Neuron (in vitro differentiated cells): ENCODE results near the gene PRSS50.

Source experiments
- H2AFZ ChIP-seq: one replicate; pipeline ENCODE4 v1.6.1; 2013; ENCODE audit warnings: low read depth, mild to moderate bottlenecking, inconsistent platforms, low read length, moderate library complexity
- H3K27me3 ChIP-seq: one replicate; pipeline ENCODE4 v1.6.1; 2013; ENCODE audit warnings: low read length; ENCODE audit not compliant: insufficient read depth
- H3K36me3 ChIP-seq: one replicate; pipeline ENCODE4 v1.6.1; 2013; ENCODE audit warnings: low read length; ENCODE audit not compliant: insufficient read depth
- H3K4me1 ChIP-seq: one replicate; pipeline ENCODE4 v1.6.1; 2013; ENCODE audit warnings: low read length; ENCODE audit not compliant: insufficient read depth
- H3K4me3 ChIP-seq: 2 replicates; pipeline ENCODE4 v1.5.1; 2013; ENCODE audit warnings: mild to moderate bottlenecking, low read length, moderate library complexity
- H3K9me3 ChIP-seq: one replicate; pipeline ENCODE4 v1.6.1; 2013; ENCODE audit warnings: low read length

The PRSS50 gene

GRCh38 chr3:46664188-46664970 is 53.3 kb downstream of the PRSS50 start:
- Histone ChIP-seq H2AFZ (no peak overlapping the region), H3K27me3 (peaks cover 2% of the 10 kb centered on the region), H3K4me3 (no peak overlapping the region), H3K9me3 (no peaks in the 10 kb centered on the region), H3K4me1 (peaks cover 5% of the 10 kb centered on the region), H3K36me3 (no peaks in the 10 kb centered on the region)

GRCh38 chr3:46663591-46664135 is 54.0 kb downstream of the PRSS50 start:
- Histone ChIP-seq H3K4me1 (peaks cover 5% of the 10 kb centered on the region), H3K4me3 (no peak overlapping the region), H3K27me3 (peaks cover 2% of the 10 kb centered on the region), H2AFZ (no peak overlapping the region), H3K9me3 (no peaks in the 10 kb centered on the region), H3K36me3 (no peaks in the 10 kb centered on the region)

GRCh38 chr3:46662771-46663551 is 54.7 kb downstream of the PRSS50 start:
- Histone ChIP-seq H2AFZ (no peak overlapping the region), H3K4me1 (peaks cover 5% of the 10 kb centered on the region), H3K27me3 (peaks cover 2% of the 10 kb centered on the region), H3K9me3 (no peaks in the 10 kb centered on the region), H3K36me3 (no peaks in the 10 kb centered on the region), H3K4me3 (no peak overlapping the region)
